ENCODE data around the gene FAM153A. TPM values are rescaled to one million over a fixed set of nuclear protein-coding genes. Genes with fewer than 3 reads are reported as not detected.
"Not testable (repeated sequence)": the region's sequence is repeated elsewhere in the genome, so short reads cannot be mapped to it uniquely, and the experiment has no call there.

Gene FAM153A
- total and polyA plus RNA-seq, 2 of the 4 experiments (the other 2 are of a cell fraction): not detected

DNA sequence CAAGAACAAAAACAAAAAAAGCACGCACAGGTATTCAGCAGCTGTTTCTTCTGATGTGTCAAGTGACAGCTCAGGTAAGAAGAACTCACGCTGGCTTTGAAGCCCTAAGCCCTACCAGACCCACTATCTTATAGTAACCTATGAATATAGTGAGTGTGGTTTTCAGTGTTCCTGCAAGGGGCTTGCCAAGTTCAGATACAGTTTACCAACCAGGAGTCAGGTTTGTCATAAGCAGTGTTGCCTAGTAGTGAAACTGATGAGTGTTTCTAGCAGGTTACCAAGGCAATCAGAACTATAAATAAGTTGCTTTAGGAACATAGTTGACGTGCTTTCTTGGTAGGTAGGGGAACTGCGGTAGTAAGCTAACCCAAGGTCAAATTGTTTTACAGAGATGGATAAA, 43.4 kb upstream of the FAM153A start:
- H3K27ac ChIP-seq (ENCODE audit: insufficient read depth, low read length); in situ Hi-C loops (cut with MboI; ENCODE audit: low sequenced_read_pairs); H2BK15ac ChIP-seq (ENCODE audit: low read depth, low read length); H2BK20ac ChIP-seq (ENCODE audit: low read depth, low read length); intact Hi-C loops (cut with micrococcal nuclease); CTCF ChIA-PET; H3K18ac ChIP-seq (ENCODE audit: low read depth, low read length); BruUV-seq (replicated peaks); H3K14ac ChIP-seq (replicated peaks; ENCODE audit: low read depth, low read length); H3K4me3 ChIP-seq (ENCODE audit: insufficient read depth, low read depth, low read length); H4K91ac ChIP-seq (ENCODE audit: insufficient read depth, low read depth, low read length); H2BK5ac ChIP-seq (ENCODE audit: low read depth, low read length, poor library complexity, severe bottlenecking); DNase-seq; H2AFZ ChIP-seq (replicated peaks; ENCODE audit: low read length, poor library complexity); H2AK9ac ChIP-seq (replicated peaks; ENCODE audit: low read depth, low read length, poor library complexity); H4K5ac ChIP-seq (ENCODE audit: low read depth, low read length); H4K20me1 ChIP-seq (ENCODE audit: insufficient read depth, low read length); H3K4me2 ChIP-seq (ENCODE audit: low read depth, low read length); H3K9ac ChIP-seq (ENCODE audit: low read depth, low read length); H3K56ac ChIP-seq (ENCODE audit: extremely low read depth, insufficient read depth, low read length); H3K4me1 ChIP-seq (ENCODE audit: control insufficient read depth, insufficient read depth, low read length); H3K9me1 ChIP-seq (ENCODE audit: insufficient read depth, low read length); dilution Hi-C loops (cut with HindIII; ENCODE audit: low sequenced_read_pairs, unreplicated experiment); H3K4ac ChIP-seq (ENCODE audit: low read depth, low read length); H3K36me3 ChIP-seq (ENCODE audit: control insufficient read depth, insufficient read depth, low read length); ATAC-seq (ENCODE audit: low read depth); H2BK120ac ChIP-seq (ENCODE audit: low read depth, low read length); H3K79me1 ChIP-seq (ENCODE audit: low read depth in 1 of 2, low read length in 2 of 2); H3K27me3 ChIP-seq (ENCODE audit: control insufficient read depth, insufficient read depth, low read length); H3K23ac ChIP-seq (ENCODE audit: low read depth, low read length); POLR2A ChIA-PET (ENCODE audit: unreplicated experiment); H3K9me3 ChIP-seq (ENCODE audit: control insufficient read depth, insufficient read depth, low read length); H2AK5ac ChIP-seq (ENCODE audit: low read depth, low read length); H4K8ac ChIP-seq (ENCODE audit: low read depth in 2 of 2, low read length in 2 of 2): not testable (repeated sequence)
- WGBS, 2 experiments (ENCODE audit: extremely low coverage in 2 of 2, insufficient read length in 1 of 2): no CpG with 5 or more reads among the region's 4 CpGs

DNA sequence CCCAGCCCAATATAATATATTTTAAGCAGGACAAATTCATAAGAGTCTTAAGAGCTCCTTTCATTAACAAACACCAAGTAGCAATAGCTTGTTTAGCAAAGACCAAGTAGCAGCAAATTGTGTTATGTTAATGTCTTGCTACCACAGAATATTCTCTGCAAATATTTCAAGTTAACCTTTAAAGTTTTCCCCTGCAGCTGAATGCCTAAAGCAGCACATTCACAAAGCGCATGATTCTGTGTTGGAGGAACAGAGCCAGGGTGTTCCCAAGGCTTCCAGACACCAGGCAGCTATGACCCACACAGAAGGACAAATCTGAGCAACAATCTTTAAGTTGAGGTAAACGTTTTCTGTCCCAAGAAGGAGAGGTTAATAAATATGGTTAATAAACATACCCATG, 42.1 kb upstream of the FAM153A start:
- H3K4me3 ChIP-seq (ENCODE audit: insufficient read depth, low read depth, low read length); H3K18ac ChIP-seq (ENCODE audit: low read depth, low read length); DNase-seq; H3K56ac ChIP-seq (ENCODE audit: extremely low read depth, insufficient read depth, low read length); H3K23ac ChIP-seq (ENCODE audit: low read depth, low read length); H3K4me1 ChIP-seq (ENCODE audit: control insufficient read depth, insufficient read depth, low read length); H3K36me3 ChIP-seq (ENCODE audit: control insufficient read depth, insufficient read depth, low read length); H4K20me1 ChIP-seq (ENCODE audit: insufficient read depth, low read length); H2BK5ac ChIP-seq (ENCODE audit: low read depth, low read length, poor library complexity, severe bottlenecking); H3K27me3 ChIP-seq (ENCODE audit: control insufficient read depth, insufficient read depth, low read length); H3K9ac ChIP-seq (ENCODE audit: low read depth, low read length); H3K4ac ChIP-seq (ENCODE audit: low read depth, low read length); in situ Hi-C loops (cut with MboI; ENCODE audit: low sequenced_read_pairs); CTCF ChIA-PET; POLR2A ChIA-PET (ENCODE audit: unreplicated experiment); H3K14ac ChIP-seq (replicated peaks; ENCODE audit: low read depth, low read length); BruUV-seq (replicated peaks); intact Hi-C loops (cut with micrococcal nuclease); H2BK15ac ChIP-seq (ENCODE audit: low read depth, low read length); H3K9me3 ChIP-seq (ENCODE audit: control insufficient read depth, insufficient read depth, low read length); H2AK5ac ChIP-seq (ENCODE audit: low read depth, low read length); H4K91ac ChIP-seq (ENCODE audit: insufficient read depth, low read depth, low read length); ATAC-seq (ENCODE audit: low read depth); H3K27ac ChIP-seq (ENCODE audit: insufficient read depth, low read length); H4K8ac ChIP-seq (ENCODE audit: low read depth in 2 of 2, low read length in 2 of 2); dilution Hi-C loops (cut with HindIII; ENCODE audit: low sequenced_read_pairs, unreplicated experiment); H3K79me1 ChIP-seq (ENCODE audit: low read depth in 1 of 2, low read length in 2 of 2); H2BK120ac ChIP-seq (ENCODE audit: low read depth, low read length); H2BK20ac ChIP-seq (ENCODE audit: low read depth, low read length); H4K5ac ChIP-seq (ENCODE audit: low read depth, low read length); H3K9me1 ChIP-seq (ENCODE audit: insufficient read depth, low read length); H2AFZ ChIP-seq (replicated peaks; ENCODE audit: low read length, poor library complexity); H2AK9ac ChIP-seq (replicated peaks; ENCODE audit: low read depth, low read length, poor library complexity); H3K4me2 ChIP-seq (ENCODE audit: low read depth, low read length): not testable (repeated sequence)
- WGBS, 2 experiments (ENCODE audit: extremely low coverage in 2 of 2, insufficient read length in 1 of 2): no CpG with 5 or more reads among the region's 2 CpGs

Measured in IMR-90 (cell line).